GM10266 (cell line): Measurements from ENCODE around the gene KBTBD13.
A peak's percentile ranks its signal among the peaks of the same experiment; 100 is the strongest.
"Not testable (repeated sequence)": the region's sequence is repeated elsewhere in the genome, so short reads cannot be mapped to it uniquely, and the experiment has no call there.

Experiments used
- DNase-seq: peaks from one replicate; pipeline ENCODE4 v3.0.0; 2012; ENCODE audit errors: extremely low spot score
- TF ChIP-seq, protein P1 (sequence below): IDR thresholded peaks from 2 replicates; pipeline ENCODE4 v1.5.1; 2012; ENCODE audit warnings: mild to moderate bottlenecking, low read depth; ENCODE audit not compliant: control insufficient read depth, insufficient read depth; ENCODE audit errors: missing control alignments

Gene KBTBD13

DNA sequence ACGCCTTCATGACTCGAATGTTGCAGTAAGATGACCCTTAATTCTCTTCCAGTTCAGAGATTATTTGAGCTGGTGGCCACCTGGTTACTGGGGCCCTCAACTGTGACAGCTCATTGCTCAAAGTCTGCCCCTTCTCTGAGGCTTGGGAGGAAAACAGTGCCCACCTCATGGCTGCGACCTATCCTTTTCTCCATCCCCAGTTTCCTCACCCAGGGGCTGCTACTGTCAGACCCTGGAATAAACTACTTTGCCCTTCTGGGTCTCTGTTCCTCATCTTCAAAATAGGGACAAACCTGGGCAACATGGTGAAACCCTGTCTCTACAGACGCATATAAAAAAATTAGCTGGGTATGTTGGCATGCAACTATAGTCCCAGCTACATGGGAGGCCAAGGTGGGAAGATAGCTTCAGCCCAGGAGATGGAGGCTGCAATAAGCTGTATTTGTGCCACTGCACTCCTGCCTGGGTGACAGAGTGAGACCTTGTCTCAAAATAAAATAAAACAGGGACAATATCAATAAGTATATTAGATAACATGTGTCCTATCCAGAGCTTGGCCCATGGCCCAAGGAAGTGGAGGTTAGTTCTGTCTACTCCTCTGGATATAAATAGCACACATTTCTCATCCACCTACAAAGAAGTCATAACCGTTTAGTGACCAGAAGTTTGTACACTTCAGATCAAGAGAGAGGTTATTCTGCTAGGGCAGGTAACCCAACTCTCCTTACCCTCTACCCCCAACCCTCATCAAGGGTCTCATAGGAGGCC, 6.6 kb upstream of the KBTBD13 start:
- DNase-seq, result no peak
- TF ChIP-seq, protein P1, sequence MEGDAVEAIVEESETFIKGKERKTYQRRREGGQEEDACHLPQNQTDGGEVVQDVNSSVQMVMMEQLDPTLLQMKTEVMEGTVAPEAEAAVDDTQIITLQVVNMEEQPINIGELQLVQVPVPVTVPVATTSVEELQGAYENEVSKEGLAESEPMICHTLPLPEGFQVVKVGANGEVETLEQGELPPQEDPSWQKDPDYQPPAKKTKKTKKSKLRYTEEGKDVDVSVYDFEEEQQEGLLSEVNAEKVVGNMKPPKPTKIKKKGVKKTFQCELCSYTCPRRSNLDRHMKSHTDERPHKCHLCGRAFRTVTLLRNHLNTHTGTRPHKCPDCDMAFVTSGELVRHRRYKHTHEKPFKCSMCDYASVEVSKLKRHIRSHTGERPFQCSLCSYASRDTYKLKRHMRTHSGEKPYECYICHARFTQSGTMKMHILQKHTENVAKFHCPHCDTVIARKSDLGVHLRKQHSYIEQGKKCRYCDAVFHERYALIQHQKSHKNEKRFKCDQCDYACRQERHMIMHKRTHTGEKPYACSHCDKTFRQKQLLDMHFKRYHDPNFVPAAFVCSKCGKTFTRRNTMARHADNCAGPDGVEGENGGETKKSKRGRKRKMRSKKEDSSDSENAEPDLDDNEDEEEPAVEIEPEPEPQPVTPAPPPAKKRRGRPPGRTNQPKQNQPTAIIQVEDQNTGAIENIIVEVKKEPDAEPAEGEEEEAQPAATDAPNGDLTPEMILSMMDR, result no peak

DNA sequence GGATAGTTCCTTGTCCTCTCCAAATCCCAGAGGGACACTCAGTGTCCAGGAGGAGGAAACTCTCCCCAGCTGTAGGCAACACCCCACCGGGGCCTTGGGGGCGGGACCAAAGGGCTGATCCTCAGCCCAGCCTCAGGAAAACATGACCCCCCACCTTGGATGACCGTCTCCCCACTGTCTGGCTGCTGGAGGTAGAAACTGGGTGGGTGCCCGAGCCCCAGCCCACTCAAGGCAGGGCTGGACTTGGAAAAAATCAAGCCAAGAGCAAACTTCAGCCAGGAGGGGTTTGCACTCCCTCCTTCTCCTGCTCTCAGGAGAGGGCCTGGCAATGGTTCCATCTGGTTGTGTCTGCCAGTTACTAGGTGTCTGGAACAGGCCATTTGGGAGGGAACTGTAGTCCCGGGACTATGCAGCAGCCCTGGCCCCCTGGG, 5.2 kb upstream of the KBTBD13 start:
- DNase-seq, result no peak
- TF ChIP-seq, protein P1, result no peak

DNA sequence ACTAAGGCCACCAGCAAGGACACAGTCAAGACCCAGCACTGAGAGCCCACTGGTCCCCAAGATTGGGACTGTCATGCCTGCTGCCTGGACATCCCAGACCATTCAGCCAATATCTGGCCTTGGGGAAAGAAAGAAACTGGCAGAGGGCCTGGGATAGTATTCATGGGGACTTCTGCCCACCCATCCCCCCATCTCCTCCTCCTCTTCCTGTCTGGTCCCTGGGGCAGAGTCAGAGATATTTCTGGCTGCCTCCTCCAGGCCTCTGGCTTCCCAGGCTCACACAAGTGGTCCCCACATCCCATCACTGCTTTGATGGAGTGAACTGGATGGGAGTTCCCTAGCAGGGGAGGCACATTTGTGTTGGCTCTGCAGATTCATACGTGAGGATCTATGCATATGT, 4.5 kb upstream of the KBTBD13 start:
- DNase-seq, result peak; percentile 49

DNA sequence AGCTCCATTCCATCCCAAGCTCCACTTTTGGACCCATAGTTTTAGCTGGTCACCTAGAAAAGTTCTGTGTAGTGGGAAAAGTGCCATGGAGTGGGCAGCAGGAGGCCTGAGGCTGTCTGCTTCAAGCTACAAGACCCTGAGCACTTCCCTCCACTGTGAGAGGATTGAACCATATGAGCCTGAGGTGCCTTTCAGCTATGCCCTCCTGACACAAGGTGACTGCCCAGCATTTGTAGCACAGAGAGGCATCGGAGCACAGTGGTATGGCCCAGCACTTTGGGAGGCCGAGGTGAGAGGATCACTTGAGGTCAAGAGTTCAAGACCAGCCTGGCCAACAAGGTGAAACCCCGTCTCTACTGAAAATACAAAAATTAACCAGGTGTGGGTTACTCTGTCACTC, 3.9 kb upstream of the KBTBD13 start:
- TF ChIP-seq, protein P1, result no peak
- no peak for DNase-seq

More for the DNA sequence above, 4.5 kb upstream of the KBTBD13 start:
- TF ChIP-seq, protein P1, result no peak

DNA sequence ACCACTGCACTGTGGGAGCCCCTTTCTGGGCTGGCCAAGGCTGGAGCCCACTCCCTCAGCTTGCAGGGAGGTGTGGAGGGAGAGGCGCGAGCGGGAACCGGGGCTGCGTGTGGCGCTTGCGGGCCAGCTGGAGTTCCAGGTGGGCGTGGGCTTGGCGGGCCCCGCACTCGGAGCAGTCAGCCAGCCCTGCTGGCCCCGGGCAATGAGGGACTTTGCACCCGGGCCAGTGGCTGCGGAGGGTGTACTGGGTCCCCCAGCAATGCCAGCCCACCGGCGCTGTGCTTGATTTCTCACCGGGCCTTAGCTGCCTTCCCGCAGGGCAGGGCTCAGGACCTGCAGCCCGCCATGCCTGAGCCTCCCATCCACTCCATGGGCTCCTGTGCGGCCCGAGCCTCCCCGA, 1.6 kb upstream of the KBTBD13 start:
- DNase-seq, result not testable (repeated sequence)

DNA sequence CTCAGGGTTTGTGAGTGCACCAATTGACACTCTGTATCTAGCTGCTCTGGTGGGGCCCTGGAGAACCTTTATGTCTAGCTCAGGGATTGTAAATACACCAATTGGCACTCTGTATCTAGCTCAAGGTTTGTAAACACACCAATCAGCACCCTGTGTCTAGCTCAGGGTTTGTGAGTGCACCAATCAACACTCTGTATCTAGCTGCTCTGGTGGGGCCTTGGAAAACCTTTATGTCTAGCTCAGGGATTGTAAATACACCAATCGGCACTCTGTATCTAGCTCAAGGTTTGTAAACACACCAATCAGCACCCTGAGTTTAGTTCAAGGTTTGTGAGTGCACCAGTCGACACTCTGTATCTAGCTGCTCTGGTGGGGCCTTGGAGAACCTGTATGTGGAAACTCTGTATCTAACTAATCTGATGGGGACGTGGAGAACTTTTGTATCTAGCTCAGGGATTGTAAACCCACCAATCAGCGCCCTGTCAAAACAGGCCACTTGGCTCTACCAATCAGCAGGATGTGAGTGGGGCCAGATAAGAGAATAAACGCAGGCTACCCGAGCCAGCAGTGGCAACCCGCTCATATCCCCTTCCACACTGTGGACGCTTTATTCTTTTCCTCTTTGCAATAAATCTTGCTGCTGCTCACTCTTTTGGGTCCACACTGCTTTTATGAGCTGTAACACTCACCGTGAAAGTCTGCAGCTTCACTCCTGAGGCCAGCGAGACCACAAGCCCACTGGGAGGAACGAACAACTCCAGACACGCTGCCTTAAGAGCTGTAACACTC, 745 bp upstream of the KBTBD13 start:
- not testable (repeated sequence) for DNase-seq

DNA sequence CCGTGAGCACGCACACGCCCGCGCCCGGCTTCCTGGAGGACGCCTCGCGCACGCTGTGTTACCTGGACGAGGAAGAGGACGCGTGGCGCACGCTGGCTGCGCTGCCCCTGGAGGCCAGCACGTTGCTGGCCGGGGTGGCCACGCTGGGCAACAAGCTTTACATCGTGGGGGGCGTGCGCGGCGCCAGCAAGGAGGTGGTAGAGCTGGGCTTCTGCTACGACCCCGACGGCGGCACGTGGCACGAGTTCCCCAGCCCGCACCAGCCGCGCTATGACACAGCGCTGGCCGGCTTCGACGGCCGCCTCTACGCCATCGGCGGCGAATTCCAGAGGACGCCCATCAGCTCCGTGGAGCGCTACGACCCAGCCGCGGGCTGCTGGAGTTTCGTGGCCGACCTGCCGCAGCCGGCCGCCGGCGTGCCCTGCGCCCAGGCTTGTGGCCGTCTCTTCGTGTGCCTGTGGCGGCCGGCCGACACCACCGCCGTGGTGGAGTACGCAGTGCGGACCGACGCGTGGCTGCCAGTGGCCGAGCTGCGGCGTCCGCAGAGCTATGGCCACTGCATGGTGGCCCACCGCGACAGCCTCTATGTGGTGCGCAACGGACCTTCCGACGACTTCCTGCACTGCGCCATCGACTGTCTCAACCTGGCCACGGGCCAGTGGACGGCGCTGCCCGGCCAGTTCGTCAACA, 890 bp downstream of the KBTBD13 start:
- no peak for DNase-seq
- TF ChIP-seq, protein P1, result no peak

DNA sequence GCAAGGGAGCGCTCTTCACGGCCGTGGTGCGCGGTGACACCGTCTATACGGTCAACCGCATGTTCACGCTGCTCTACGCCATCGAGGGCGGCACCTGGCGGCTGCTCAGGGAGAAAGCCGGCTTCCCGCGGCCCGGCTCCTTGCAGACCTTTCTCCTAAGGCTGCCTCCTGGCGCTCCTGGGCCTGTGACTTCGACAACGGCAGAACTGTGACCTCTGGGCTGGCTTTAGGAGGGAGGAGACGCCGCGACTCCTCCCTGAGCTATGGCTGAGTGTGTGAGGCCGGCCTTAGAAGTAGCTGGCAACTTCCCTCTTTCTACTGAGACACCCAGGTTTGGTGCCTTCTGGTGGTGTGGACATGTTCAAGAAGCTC, 1.4 kb downstream of the KBTBD13 start:
- DNase-seq, result peak; percentile 80
- TF ChIP-seq, protein P1, result peak; percentile 69
